GM18502 (cell line): Measurements from ENCODE around the gene CSNK1G3.

Experiments
- ATAC-seq: cut with Tn5 transposase; IDR thresholded peaks from one replicate; pipeline ENCODE4 v1.9.1; 2021; ENCODE audit warnings: mild to moderate bottlenecking; ENCODE audit not compliant: unreplicated experiment, poor library complexity

CSNK1G3 gene

DNA sequence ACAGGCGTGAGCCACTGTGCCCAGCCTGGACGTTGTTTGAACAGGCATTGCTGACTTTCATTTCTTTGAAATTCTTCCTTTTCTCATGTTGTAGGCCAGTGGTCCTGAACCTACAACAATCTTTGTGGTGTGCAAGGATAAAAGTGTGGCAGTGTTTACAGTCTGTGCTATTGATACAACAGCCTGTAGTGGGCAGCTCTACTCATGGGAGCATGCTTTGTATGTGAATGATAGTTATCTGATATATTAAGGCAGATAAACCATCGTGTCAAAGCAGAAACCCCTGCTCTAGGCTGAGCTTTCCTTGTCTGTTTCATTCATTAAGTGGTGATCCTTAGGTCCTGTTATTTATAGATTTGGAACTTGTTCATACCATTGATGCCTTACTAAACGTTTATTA lies 42.6 kb downstream of the CSNK1G3 start:
- ATAC-seq, result no peak

DNA sequence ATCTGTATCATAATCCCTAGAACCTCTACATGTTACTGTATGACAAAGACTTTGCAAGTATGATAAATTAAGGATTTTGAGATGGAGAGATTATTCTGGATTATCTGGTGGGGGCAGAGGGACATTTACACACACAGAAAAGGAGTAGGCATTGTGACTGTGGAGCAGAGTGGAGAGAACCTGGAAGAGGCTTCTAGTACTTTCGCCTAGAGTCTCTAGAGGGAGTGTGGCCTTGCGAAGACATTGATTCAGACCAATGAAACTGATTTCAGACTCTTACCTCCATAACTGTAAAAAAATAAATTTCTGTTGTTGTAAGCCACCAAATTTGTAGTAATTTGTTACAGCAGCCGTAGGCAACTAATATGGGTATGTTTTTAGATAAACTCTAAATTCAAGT lies 45.9 kb downstream of the CSNK1G3 start:
- ATAC-seq, result no peak

GRCh38 chr5:123558762-123559433 lies 46.9 kb downstream of the CSNK1G3 start:
- no peak for ATAC-seq

DNA sequence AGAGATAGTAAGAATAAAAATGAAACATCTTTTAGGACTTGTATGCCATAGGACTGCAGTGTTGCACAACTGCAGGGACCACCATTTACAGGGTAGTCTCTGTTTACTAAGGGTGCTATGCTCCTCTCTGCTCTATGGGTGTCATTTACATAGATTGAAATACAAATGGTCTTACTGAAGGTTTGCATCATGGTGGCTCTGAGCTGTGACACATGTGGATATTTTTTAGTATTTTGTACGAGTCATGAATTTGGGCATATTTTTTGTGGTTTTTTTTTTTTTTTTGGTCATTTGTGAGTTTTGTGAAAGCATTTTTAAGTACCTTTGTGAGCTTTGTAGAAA lies 47.4 kb downstream of the CSNK1G3 start:
- no peak for ATAC-seq

GRCh38 chr5:123561230-123561629 lies 49.3 kb downstream of the CSNK1G3 start:
- ATAC-seq, result no peak

DNA sequence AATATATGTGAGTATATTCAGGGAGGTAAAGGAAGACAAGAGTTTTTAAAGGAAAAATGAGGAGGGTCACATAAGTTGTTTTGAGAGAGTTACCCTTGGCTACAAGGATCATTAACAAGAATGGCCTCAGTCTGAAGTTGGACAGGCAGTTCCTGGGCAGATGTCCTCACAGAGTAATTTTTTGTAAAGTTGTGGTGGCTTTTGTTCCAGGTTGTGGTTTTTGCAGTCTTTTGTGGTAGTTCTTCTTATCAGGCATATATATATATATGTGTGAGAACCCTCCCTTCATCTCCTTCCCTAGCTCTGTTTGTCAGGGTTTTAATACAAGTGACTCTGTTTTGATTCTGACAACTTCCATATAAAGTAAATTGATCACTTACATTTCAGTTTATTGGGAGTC lies 60.0 kb downstream of the CSNK1G3 start:
- no peak for ATAC-seq

- no peak for ATAC-seq
These were observed 66.4 kb downstream of the CSNK1G3 start for GRCh38 chr5:123578390-123578789.

DNA sequence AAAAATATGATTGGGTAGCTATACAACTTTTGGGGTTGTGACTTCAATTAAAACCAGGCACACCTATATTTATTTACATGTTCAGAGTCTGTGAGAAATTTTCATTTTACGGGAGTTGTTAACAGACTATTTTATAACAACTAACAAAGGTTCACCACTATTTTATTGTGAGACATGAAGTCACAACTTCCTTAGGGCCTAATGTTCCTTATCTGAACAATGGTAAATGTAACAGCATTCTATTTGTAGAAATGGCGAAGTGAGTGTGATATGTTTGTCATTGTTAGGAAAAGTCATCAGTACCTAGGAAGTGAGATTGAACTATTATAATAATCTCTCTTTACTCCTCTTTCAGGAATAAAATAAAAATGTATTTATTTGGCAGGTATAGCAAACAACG lies 67.4 kb downstream of the CSNK1G3 start:
- no peak for ATAC-seq

GRCh38 chr5:123582550-123583285 lies 70.7 kb downstream of the CSNK1G3 start:
- no peak for ATAC-seq

DNA sequence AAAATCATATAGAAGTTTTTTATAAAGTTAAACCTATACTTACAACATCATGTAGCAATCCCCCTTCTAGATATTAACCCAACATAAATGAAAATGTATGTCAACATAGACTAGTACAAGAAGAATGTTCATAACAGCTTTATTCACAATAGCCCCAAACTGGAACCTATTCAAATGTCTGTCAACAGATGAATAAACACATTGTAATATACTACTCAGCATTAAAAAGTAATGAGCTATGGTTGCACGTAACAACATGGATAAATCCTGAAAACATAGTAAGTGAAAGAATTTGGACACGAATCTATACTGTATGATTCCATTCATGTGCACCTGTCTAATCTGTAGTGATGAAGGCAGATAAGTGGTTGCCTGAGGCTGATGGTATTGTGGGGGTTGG lies 73.9 kb downstream of the CSNK1G3 start:
- no peak for ATAC-seq

DNA sequence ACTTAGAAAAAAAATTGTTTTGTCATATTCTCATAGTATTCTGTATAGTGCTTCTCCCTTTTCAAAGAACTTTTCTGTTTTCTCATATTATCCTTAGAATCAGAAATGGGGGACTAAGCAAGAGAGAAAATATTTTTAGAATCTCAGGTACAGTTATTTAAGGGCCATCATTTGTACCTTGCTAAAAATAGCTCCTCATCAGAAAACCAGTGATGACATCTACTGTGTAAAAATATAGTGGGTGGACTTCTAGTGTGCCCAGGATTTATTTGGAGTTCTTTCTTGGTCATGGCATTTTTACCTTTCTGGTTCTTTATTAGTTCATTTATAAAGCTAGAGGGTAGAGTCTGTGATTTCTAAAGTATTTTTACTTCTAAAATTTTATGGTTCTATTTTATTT lies 82.5 kb downstream of the CSNK1G3 start:
- no peak for ATAC-seq

DNA sequence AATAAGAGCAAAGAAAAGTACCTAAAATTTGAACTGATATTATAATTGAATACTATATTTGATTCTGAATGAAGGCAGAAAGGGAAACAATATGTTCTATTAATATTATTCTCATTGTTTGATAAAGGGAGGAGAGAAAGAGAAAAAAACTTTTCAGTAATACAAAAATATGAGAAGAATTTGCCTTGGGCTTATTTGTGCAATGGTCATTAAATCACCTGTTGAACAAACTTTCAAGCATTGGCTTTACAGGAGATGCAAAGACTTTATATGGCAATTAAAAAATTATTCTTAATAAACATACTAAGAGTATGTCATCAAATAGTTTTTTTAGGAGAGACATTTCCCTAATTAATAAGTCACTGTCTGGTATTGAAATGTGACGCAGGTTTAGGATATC lies 85.0 kb downstream of the CSNK1G3 start:
- no peak for ATAC-seq

GRCh38 chr5:123598028-123598689 lies 86.2 kb downstream of the CSNK1G3 start:
- peak; percentile 52 for ATAC-seq

DNA sequence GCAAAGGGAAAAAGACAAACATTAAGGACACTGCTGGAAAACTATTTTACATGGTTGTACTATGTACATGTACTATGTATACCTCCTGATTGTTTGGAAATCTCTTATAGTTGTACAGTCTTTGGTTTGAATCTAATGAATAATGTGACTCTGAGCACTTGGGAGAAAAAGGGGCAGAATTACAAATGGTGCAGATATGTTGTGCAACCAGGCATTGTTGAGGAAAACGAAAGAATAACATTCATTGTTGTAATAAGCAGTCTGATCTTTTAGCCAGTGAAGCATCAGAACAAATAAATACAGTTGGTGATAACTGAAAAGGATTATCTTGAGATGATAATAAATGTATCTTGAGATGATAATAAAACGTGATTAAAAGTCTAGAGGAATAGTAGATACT lies 87.2 kb downstream of the CSNK1G3 start:
- no peak for ATAC-seq

- ATAC-seq, result no peak
These were observed 89.6 kb downstream of the CSNK1G3 start for GRCh38 chr5:123601610-123602009.

DNA sequence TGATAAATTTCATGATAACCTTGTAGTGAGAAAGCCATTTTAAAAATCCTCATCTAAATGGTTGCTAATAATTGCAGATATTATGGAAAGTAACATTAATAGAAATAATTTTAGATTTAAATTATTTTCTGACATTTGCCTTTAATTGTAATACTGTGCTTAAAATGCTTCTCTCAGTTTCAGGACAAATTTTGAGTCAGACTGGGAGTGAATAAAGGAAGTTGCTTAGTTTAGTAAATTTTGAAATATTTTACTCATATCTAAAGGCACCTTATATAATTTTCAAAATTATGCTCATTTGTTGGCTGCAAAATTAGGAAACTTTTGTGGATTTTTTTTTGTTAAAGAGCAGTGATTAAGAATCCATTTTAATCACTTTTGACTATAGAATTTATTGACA lies 93.8 kb downstream of the CSNK1G3 start:
- ATAC-seq, result peak; percentile 80

DNA sequence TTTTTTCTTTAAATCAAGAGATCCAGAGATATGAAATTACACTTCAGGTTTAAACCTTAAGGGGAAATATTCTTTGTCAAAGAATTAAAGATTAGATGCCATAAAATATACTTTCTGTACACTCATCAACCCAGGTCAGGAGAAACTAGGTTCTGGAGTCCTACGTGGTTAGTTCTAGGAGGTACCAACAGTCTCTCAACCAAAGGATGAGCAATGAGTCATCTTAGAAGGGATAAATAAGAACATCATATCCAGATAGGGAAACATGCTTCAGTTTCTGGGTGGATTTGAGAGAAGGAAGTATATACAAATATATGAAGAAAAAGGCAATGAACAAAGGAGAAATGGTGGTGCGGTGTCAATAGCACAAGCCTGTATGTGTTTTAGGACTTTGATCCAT lies 98.2 kb downstream of the CSNK1G3 start:
- ATAC-seq, result no peak

GRCh38 chr5:123610665-123611405 lies 98.9 kb downstream of the CSNK1G3 start:
- ATAC-seq, result peak; percentile 67

GRCh38 chr5:123611406-123611709 lies 99.4 kb downstream of the CSNK1G3 start:
- ATAC-seq, result no peak

GRCh38 chr5:123617561-123617960 lies 105.6 kb downstream of the CSNK1G3 start:
- no peak for ATAC-seq

DNA sequence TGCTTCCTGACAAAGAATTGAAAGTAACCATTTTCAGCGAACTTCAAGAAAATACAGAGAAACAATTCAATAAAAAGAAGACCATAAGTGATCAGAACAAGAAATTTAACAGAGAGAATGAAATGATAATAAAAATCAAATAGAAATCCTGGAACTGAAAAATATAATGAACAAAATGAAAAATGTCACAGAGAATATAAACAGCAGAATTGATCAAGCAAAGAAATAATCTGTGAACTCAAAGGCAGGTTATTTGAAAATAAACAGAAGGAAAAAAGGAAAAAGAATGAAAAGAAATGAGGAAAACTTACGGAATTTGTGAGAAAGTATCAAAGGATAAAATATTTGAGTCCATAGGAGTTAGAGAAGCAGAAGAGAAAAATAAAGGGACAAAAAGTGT lies 114.1 kb downstream of the CSNK1G3 start:
- ATAC-seq, result no peak
